ENCODE data around the gene CACNA1S.

The CACNA1S gene

DNA sequence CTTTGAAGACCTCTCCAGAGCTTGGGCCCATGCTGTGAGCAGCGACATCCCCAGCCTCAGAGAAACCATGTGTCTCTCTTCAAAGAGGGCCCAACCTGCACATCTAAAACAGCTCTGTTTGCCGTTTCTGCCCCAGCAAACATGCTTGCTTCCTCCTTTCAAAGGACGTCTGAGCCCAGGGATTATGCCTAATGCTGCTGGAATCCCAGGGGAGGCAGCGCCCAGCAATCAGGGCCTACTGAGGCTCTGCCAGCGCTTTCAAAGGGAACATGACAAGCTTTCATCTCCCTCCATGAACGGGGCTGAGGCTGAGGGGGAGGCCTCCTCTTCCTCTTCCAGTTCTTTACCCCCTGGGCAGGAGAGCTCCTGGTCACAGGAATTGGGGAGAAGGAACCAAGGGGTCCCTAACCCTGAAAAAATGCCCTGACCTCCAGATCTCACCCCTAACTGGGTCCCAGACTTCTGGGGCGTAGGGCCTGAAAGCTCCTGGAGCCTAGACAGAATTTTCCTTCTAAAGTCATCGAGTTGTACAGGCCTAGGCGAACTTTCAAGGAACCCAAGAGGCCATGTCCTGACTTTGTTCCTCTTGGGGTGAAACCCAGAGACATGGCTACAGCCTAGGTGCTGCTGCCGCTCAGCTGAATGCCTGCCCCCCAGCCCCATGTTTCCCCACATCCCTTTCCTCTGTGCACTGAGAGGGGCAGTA lies 28.2 kb upstream of the CACNA1S start:
- TF ChIP-seq, protein P1, sequence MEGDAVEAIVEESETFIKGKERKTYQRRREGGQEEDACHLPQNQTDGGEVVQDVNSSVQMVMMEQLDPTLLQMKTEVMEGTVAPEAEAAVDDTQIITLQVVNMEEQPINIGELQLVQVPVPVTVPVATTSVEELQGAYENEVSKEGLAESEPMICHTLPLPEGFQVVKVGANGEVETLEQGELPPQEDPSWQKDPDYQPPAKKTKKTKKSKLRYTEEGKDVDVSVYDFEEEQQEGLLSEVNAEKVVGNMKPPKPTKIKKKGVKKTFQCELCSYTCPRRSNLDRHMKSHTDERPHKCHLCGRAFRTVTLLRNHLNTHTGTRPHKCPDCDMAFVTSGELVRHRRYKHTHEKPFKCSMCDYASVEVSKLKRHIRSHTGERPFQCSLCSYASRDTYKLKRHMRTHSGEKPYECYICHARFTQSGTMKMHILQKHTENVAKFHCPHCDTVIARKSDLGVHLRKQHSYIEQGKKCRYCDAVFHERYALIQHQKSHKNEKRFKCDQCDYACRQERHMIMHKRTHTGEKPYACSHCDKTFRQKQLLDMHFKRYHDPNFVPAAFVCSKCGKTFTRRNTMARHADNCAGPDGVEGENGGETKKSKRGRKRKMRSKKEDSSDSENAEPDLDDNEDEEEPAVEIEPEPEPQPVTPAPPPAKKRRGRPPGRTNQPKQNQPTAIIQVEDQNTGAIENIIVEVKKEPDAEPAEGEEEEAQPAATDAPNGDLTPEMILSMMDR (IDR thresholded peaks at IDR 0.05; ENCODE audit: insufficient read depth, low read depth, low read length, missing control alignments), result no peak
- H3K4me3 ChIP-seq (ENCODE audit: low read length), result no peak overlapping the region
- DNase-seq (ENCODE audit: low read depth), result no peak

DNA sequence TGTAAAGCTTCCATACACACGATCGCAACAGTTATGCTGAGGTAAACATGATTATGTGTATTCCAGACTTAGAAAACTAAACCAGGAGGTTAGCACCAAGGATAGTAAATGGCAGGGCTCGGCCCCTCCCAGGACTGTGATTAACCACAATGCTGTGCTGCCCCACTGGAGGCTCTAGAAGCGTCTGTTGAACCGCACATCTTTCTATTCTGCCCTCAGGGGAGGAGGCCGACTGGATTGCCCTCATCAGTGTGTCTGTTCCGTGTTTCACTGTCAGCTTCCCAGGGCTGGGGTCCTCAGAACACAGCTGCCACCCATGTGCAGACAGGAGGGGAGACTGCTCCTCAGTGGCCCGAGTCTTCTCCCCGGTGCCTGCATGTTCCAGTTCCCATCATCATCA lies 27.5 kb upstream of the CACNA1S start:
- no peak overlapping the region for H3K4me3 ChIP-seq (ENCODE audit: low read length)
- TF ChIP-seq, protein P1 (IDR thresholded peaks at IDR 0.05; ENCODE audit: insufficient read depth, low read depth, low read length, missing control alignments), result no peak
- DNase-seq (ENCODE audit: low read depth), result no peak

DNA sequence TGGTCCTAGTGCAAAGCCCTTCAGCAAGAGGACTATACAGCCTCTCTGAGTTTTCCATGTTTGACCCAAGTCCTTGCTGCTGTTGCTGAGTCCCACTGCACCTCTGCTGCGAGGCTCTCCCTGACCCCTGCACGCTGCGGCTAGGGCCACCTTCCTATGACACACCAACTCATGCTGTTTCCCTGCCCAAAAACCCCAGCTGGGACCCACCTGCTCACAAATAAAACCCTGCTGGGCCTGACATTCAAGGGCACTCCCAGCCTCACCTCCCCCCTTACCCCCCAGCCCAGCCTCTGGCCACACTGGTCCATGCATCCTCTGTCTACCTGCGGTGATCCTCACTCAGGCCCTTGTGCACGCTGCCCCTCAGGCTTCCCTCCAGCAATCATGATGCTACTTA lies 27.1 kb upstream of the CACNA1S start:
- TF ChIP-seq, protein P1 (IDR thresholded peaks at IDR 0.05; ENCODE audit: insufficient read depth, low read depth, low read length, missing control alignments), result no peak
- DNase-seq (ENCODE audit: low read depth), result no peak
- H3K4me3 ChIP-seq (ENCODE audit: low read length), result no peak overlapping the region

DNA sequence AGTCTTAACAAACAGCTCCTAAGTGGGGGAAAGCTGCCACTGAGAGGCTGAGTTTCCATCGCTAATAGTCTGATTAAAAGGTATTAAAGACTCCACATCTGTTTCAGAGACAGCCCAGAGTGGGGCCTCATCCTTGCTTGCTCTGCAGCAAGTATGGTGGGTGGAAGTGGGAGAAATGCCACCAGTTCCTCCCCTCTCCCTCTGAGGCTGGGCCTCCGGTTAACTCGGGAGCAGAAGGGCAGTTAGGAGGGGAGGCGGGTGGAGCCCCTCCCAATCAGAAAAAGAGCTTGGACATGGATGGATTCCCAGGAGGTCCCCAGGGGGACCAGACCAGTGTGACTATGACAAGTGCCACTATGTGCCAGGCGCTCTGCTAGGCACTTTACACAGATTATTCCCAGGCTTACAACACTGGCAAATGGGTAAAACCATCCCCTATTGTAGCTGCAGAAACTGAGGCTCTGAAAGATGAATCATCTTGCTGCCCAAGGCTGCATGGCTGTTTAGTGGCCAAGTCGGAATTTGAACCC lies 26.1 kb upstream of the CACNA1S start:
- no peak overlapping the region for H3K4me3 ChIP-seq (ENCODE audit: low read length)
- DNase-seq (ENCODE audit: low read depth), result no peak
- TF ChIP-seq, protein P1 (IDR thresholded peaks at IDR 0.05; ENCODE audit: insufficient read depth, low read depth, low read length, missing control alignments), result no peak

DNA sequence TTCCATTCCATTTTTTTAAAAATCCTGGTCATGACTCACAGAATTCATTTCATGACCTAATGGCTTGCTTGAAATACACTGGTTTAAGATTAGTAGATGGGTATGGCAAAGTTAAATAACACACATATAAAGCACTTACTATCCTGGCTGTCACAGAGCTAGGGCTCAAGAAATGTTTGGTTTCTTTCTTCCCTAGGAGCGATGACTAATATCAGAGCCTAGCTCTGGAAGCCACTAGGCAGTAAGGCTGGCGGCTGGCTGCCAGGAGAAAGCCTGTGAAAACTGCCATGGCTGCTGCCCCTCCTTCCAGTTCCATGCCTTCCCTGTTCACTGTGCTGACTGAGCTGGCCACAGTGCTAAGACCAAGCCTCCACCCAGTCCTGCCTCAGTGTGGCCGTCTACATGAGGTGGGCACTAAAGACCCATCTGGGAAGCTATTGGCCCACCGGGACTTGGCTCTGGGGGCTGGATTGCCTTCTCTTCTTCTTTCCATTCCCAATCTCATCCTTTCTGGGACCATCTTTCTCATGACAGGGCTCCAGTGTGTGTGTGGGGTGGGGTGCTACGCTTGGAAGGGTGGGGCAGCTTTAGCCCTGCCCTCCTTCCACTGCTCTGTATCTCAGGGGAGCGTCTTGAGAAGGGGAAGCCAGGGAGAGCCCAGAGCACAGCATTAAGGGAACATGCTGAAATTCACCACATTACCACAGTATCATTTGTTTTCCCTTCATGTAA lies 25.5 kb upstream of the CACNA1S start:
- no peak overlapping the region for H3K4me3 ChIP-seq (ENCODE audit: low read length)
- peak; percentile 50 for DNase-seq (ENCODE audit: low read depth)
- TF ChIP-seq, protein P1 (IDR thresholded peaks at IDR 0.05; ENCODE audit: insufficient read depth, low read depth, low read length, missing control alignments), result no peak

DNA sequence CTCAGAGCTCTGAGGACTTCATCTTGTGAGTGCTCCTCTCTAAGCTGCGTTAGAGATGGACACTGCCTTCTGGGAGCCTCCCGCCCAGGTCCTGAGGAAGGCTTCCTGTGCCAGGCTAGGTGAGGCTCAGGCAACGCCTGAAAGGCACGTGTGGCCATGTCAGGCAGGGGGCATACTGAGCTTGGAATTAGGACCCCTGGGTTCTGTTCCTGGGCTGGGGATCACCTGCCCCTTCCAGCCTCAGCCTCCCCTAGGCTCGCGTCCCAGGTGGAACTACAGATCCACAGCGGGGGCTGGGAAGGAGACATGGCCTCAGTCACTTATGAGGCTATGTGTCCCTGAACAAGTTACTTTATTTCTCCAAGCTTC lies 24.8 kb upstream of the CACNA1S start:
- TF ChIP-seq, protein P1 (IDR thresholded peaks at IDR 0.05; ENCODE audit: insufficient read depth, low read depth, low read length, missing control alignments), result no peak
- no peak for DNase-seq (ENCODE audit: low read depth)

More for the DNA sequence above, 24.8 kb upstream of the CACNA1S start:
- H3K4me3 ChIP-seq (ENCODE audit: low read length), result no peak overlapping the region
